HepG2 (cell line): ENCODE data around the gene PCAT6. TPM values are rescaled to one million over a fixed set of nuclear protein-coding genes. Genes with fewer than 3 reads are reported as not detected.
A peak's percentile ranks its signal among the peaks of the same experiment; 100 is the strongest.

Experiments
- ATF7 ChIP-seq, 2 experiments: fragments of 450-650 bp in 1 of 2; sonication (generic) in 1 of 2; formaldehyde crosslinking in 1 of 2; IDR thresholded peaks; 2 replicates each; pipeline versions ENCODE4 v1.4.0 to v1.6.1; 2016 to 2020; ENCODE audit warnings: antibody characterized with exemption in 1 of 2, mild to moderate bottlenecking in 1 of 2, missing genetic modification reagents in 1 of 2
- CCAR2 ChIP-seq: fragments of 200-400 bp; formaldehyde crosslinking; optimal IDR thresholded peaks from 2 replicates; pipeline ENCODE3; 2018; ENCODE audit warnings: low read depth, mild to moderate bottlenecking, low read length, moderate library complexity
- FIP1L1 ChIP-seq: fragments of 200-400 bp; formaldehyde crosslinking; IDR thresholded peaks from 2 replicates; pipeline ENCODE4 v1.6.1; 2018; ENCODE audit warnings: low read depth, mild to moderate bottlenecking, low read length, moderate library complexity, borderline replicate concordance; ENCODE audit not compliant: insufficient read depth
- HDAC6 ChIP-seq: fragments of 200-600 bp; sonication (generic); IDR thresholded peaks from 2 replicates; pipeline ENCODE4 v1.7.0; 2017; ENCODE audit warnings: mild to moderate bottlenecking, antibody characterized with exemption, low read length, low read depth
- MIER3 ChIP-seq: IDR thresholded peaks from 2 replicates; pipeline ENCODE4 v1.6.1; 2016; ENCODE audit warnings: missing compliant biosample characterization, borderline replicate concordance
- MXD4 ChIP-seq: IDR thresholded peaks from 2 replicates; pipeline ENCODE4 v1.6.1; 2016; ENCODE audit warnings: mild to moderate bottlenecking, missing biosample characterization, missing genetic modification reagents
- NR1H2 ChIP-seq: sonication (generic); formaldehyde crosslinking; IDR thresholded peaks from 2 replicates; pipeline ENCODE4 v1.8.1; 2022; ENCODE audit warnings: low read depth, missing genetic modification reagents, borderline replicate concordance
- PPARG ChIP-seq: conservative IDR thresholded peaks from 2 replicates; pipeline ENCODE4 v1.6.1; 2016; ENCODE audit warnings: missing biosample characterization, missing genetic modification reagents
- U2AF2 ChIP-seq: fragments of 200-400 bp; formaldehyde crosslinking; IDR thresholded peaks from 2 replicates; pipeline ENCODE4 v1.6.1; 2017; ENCODE audit warnings: low read depth, mild to moderate bottlenecking, low read length
- ZBTB37 ChIP-seq: sonication (generic); formaldehyde crosslinking; IDR thresholded peaks from 2 replicates; pipeline ENCODE4 v1.4.0; 2020; ENCODE audit warnings: mild to moderate bottlenecking, missing genetic modification reagents
- ZNF251 ChIP-seq: sonication (generic); formaldehyde crosslinking; IDR thresholded peaks from 2 replicates; pipeline ENCODE4 v1.9.0; 2021; ENCODE audit warnings: mild to moderate bottlenecking, missing genetic modification reagents
- ZNF282 ChIP-seq: fragments of 450-650 bp; IDR thresholded peaks from 2 replicates; pipeline ENCODE4 v1.6.1; 2018; ENCODE audit not compliant: partially characterized antibody
- ZNF616 ChIP-seq: sonication (generic); formaldehyde crosslinking; IDR thresholded peaks from 2 replicates; pipeline ENCODE4 v1.5.0; 2020; ENCODE audit warnings: low read depth, mild to moderate bottlenecking, missing genetic modification reagents
- ZNF703 ChIP-seq: sonication (generic); formaldehyde crosslinking; IDR thresholded peaks from 2 replicates; pipeline ENCODE4 v1.5.1; 2020; ENCODE audit warnings: missing genetic modification reagents, mild to moderate bottlenecking, moderate library complexity, borderline replicate concordance
- ZNF773 ChIP-seq: sonication (generic); formaldehyde crosslinking; IDR thresholded peaks from 2 replicates; pipeline ENCODE4 v1.4.0; 2020; ENCODE audit warnings: missing genetic modification reagents, borderline replicate concordance
- polyA plus RNA-seq, 8 experiments: library from polyadenylated mRNA; depleted of rRNA in 3 of 8; stranded (reverse) in 7 of 8; unstranded in 1 of 8; fragments of >200 nt; fragmentation: Illumina TruSeq in 4 of 8; extraction: Trizol in 4 of 8; gene quantifications; 2 replicates each; pipeline versions ENCODE4 v1.2.1 to v1.2.3, GENCODE V29; 2011 to 2016; ENCODE audit warnings: low read depth in 4 of 8, missing spikeins in 1 of 8, mixed read lengths in 1 of 8; ENCODE audit not compliant: insufficient read depth in 1 of 8
- total RNA-seq, 5 experiments: library from RNA; depleted of rRNA; stranded (reverse); fragments of >200 nt; fragmentation: Illumina TruSeq; extraction: Trizol; gene quantifications; 2 replicates each; pipeline ENCODE4 v1.2.3, GENCODE V29; 2016; ENCODE audit warnings: low read depth in 1 of 5
- TF ChIP-seq, protein P1 (sequence below): sonication (generic); formaldehyde crosslinking; IDR thresholded peaks from 2 replicates; pipeline ENCODE4 v1.8.1; 2023; ENCODE audit warnings: mild to moderate bottlenecking, missing genetic modification reagents, borderline replicate concordance
- TF ChIP-seq, protein P2 (sequence below): sonication (generic); formaldehyde crosslinking; IDR thresholded peaks from 2 replicates; pipeline ENCODE4 v1.5.0; 2020; ENCODE audit warnings: mild to moderate bottlenecking, missing genetic modification reagents
- TF ChIP-seq, protein P3 (sequence below): sonication (generic); formaldehyde crosslinking; IDR thresholded peaks from 2 replicates; pipeline ENCODE4 v1.4.0; 2020; ENCODE audit warnings: missing genetic modification reagents

The PCAT6 gene
- total and polyA plus RNA-seq, 2 of the 13 experiments (the other 11 are each of a cell fraction or from before 2014, with no cell fraction given): 0.60 to 4.4 TPM

DNA sequence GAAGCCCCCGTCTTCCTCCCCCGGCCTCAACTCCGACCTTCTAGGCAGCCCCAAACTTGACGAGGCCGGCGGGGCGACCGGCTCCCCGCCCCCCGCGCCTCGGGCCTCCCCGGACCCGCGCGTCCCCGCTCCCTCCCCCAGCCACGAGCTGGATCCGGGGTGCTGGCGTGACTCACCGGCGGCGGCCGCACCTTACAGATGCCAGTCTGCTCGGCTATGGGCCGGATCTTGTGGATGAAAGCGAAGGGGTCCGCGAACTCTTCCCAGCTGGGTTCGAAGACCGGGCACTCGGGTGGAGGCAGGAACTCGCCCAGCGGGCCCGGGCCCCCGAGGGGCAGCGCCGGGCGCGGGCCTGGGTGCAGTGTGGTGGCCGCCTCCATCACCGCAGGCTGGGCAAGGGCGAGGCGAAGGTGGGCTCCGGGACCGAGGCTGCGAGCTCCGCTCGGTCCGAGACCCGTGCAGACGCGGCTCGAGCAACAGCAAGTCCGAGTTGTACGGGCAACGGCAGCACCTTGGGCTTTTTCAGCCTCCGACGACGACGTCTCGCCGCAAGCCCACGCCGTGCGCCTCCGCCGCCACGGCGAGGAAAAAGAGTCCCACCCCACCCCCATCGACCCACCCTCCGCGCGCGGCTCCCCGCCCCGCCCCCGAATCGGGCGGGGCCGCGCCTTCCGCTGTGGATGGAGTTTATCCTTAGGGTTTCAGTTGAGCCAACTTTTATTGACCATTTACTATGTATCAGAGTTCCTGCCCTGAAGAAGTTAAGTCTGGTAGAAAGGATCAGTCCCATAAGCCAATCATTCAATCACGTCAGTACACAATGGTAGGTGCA is 2.6 kb upstream of the PCAT6 start, which contains the start of gene KDM5B (continued):
- TF ChIP-seq ATF7 (IDR thresholded peaks at IDR 0.05) (no peak), ATF7 (CRISPR knock-in tag; IDR thresholded peaks at IDR 0.05) (no peak), HDAC6 (no peak), ZNF251 (CRISPR knock-in tag) (0 out of 2 replicates have a peak, but pooled peaks have one; percentile 59), ZNF616 (CRISPR knock-in tag) (peak; percentile 56; the same call in 1 of the 2 replicates), ZBTB37 (no peak), MXD4 (CRISPR knock-in tag) (peak; percentile 45; the same call in 1 of the 2 replicates), PPARG (CRISPR knock-in tag) (no peak; the same call in 1 of the 2 replicates), U2AF2 (no peak), ZNF773 (no peak), CCAR2 (no peak), ZNF282 (no peak), MIER3 (CRISPR knock-in tag) (no peak), NR1H2 (CRISPR knock-in tag) (0 out of 2 replicates have a peak, but pooled peaks have one; percentile 40), ZNF703 (CRISPR knock-in tag) (peak; percentile 59; the same call in 1 of the 2 replicates), FIP1L1 (no peak)
- TF ChIP-seq, protein P1, sequence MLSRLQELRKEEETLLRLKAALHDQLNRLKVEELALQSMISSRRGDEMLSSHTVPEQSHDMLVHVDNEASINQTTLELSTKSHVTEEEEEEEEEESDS: no peak
- TF ChIP-seq, protein P2, sequence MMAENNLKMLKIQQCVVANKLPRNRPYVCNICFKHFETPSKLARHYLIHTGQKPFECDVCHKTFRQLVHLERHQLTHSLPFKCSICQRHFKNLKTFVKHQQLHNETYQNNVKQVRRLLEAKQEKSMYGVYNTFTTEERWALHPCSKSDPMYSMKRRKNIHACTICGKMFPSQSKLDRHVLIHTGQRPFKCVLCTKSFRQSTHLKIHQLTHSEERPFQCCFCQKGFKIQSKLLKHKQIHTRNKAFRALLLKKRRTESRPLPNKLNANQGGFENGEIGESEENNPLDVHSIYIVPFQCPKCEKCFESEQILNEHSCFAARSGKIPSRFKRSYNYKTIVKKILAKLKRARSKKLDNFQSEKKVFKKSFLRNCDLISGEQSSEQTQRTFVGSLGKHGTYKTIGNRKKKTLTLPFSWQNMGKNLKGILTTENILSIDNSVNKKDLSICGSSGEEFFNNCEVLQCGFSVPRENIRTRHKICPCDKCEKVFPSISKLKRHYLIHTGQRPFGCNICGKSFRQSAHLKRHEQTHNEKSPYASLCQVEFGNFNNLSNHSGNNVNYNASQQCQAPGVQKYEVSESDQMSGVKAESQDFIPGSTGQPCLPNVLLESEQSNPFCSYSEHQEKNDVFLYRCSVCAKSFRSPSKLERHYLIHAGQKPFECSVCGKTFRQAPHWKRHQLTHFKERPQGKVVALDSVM (CRISPR knock-in tag): 0 out of 2 replicates have a peak, but pooled peaks have one; percentile 53
- TF ChIP-seq, protein P3, sequence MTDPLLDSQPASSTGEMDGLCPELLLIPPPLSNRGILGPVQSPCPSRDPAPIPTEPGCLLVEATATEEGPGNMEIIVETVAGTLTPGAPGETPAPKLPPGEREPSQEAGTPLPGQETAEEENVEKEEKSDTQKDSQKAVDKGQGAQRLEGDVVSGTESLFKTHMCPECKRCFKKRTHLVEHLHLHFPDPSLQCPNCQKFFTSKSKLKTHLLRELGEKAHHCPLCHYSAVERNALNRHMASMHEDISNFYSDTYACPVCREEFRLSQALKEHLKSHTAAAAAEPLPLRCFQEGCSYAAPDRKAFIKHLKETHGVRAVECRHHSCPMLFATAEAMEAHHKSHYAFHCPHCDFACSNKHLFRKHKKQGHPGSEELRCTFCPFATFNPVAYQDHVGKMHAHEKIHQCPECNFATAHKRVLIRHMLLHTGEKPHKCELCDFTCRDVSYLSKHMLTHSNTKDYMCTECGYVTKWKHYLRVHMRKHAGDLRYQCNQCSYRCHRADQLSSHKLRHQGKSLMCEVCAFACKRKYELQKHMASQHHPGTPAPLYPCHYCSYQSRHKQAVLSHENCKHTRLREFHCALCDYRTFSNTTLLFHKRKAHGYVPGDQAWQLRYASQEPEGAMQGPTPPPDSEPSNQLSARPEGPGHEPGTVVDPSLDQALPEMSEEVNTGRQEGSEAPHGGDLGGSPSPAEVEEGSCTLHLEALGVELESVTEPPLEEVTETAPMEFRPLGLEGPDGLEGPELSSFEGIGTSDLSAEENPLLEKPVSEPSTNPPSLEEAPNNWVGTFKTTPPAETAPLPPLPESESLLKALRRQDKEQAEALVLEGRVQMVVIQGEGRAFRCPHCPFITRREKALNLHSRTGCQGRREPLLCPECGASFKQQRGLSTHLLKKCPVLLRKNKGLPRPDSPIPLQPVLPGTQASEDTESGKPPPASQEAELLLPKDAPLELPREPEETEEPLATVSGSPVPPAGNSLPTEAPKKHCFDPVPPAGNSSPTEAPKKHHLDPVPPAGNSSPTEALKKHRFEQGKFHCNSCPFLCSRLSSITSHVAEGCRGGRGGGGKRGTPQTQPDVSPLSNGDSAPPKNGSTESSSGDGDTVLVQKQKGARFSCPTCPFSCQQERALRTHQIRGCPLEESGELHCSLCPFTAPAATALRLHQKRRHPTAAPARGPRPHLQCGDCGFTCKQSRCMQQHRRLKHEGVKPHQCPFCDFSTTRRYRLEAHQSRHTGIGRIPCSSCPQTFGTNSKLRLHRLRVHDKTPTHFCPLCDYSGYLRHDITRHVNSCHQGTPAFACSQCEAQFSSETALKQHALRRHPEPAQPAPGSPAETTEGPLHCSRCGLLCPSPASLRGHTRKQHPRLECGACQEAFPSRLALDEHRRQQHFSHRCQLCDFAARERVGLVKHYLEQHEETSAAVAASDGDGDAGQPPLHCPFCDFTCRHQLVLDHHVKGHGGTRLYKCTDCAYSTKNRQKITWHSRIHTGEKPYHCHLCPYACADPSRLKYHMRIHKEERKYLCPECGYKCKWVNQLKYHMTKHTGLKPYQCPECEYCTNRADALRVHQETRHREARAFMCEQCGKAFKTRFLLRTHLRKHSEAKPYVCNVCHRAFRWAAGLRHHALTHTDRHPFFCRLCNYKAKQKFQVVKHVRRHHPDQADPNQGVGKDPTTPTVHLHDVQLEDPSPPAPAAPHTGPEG: 0 out of 2 replicates have a peak, but pooled peaks have one; percentile 27
